ENCODE measurements around the gene CRYM. TPM values are rescaled to one million over a fixed set of nuclear protein-coding genes. Genes with fewer than 3 reads are reported as not detected.

The CRYM gene
- total and polyA plus RNA-seq, 10 of the 15 experiments (the other 5 are each of a cell fraction or from before 2014, with no cell fraction given) = 0.30 to 6.1 (median 3.9) TPM

- no peak for TF ChIP-seq ZNF217 (IDR thresholded peaks at IDR 0.05)
- TF ChIP-seq RUNX3 (IDR thresholded peaks at IDR 0.05; ENCODE audit: low read length) = no peak
- TF ChIP-seq SUPT20H (IDR thresholded peaks at IDR 0.05; ENCODE audit: borderline replicate concordance, control insufficient read depth, low read depth, low read length) = no peak
- TF ChIP-seq PBX3 (IDR thresholded peaks at IDR 0.05; ENCODE audit: insufficient replicate concordance, low read depth, low read length) = no peak
- TF ChIP-seq ATF7 (IDR thresholded peaks at IDR 0.05; ENCODE audit: low read depth) = no peak
- no peak for TF ChIP-seq BHLHE40 (IDR thresholded peaks at IDR 0.05; ENCODE audit: borderline replicate concordance in 1 of 2, low read depth in 2 of 2, low read length in 1 of 2)
Observed at GRCh38 chr16:21219551-21219950, 58.5 kb downstream of the CRYM start (continued).

GRCh38 chr16:21218153-21218552 lies 59.9 kb downstream of the CRYM start:
- Histone ChIP-seq H3K36me3 (ENCODE audit: control insufficient read depth in 2 of 2, insufficient read depth in 2 of 2, low read length in 1 of 2) (no peaks in the 10 kb centered on the region), H4K20me1 (ENCODE audit: control insufficient read depth, insufficient read depth) (no peaks in the 10 kb centered on the region), H3K27ac (ENCODE audit: control insufficient read depth, insufficient read depth) (no peak overlapping the region), H3K4me2 (ENCODE audit: control insufficient read depth, insufficient read depth) (no peak overlapping the region), H3K27me3 (replicated peaks in 1 of 2; ENCODE audit: control insufficient read depth in 2 of 2, insufficient read depth in 2 of 2, low read length in 1 of 2) (no peaks in the 10 kb centered on the region; a peak in 1 of 4 replicates), H3K4me3 (no peak overlapping the region), H3K79me2 (ENCODE audit: control insufficient read depth, insufficient read depth, low read length) (no peaks in the 10 kb centered on the region), H3K9ac (ENCODE audit: control insufficient read depth, insufficient read depth, low read length) (no peak overlapping the region), H3K4me1 (ENCODE audit: control insufficient read depth, insufficient read depth, low read length) (no peaks in the 10 kb centered on the region), H3K9me3 (replicated peaks; ENCODE audit: control insufficient read depth, insufficient read depth, low read length) (no peaks in the 10 kb centered on the region; the same call in 2 of the 3 replicates), H2AFZ (ENCODE audit: control insufficient read depth, low read depth, low read length) (no peak overlapping the region)
- in situ Hi-C loops (cut with MboI) = no loop called here
- ChIA-PET SMC1A (ENCODE audit: uncharacterized antibody, unreplicated experiment) (no interaction called here), RAD21 (ENCODE audit: unreplicated experiment) (no interaction called here), CTCF (no interaction called here), POLR2A (no interaction called here)
- 50% methylated on average over 7 of the region's 7 CpGs for WGBS (ENCODE audit: insufficient coverage, insufficient replicate concordance, low lambda C conversion rate, missing lambda C conversion rate)
- ATAC-seq = no peak
- intact Hi-C loops (cut with micrococcal nuclease; ENCODE audit: unreplicated experiment) = no loop called here
- TF ChIP-seq ZBTB40 (IDR thresholded peaks at IDR 0.05; ENCODE audit: borderline replicate concordance) (no peak), RAD51 (IDR thresholded peaks at IDR 0.05) (no peak), USF2 (IDR thresholded peaks at IDR 0.05; ENCODE audit: borderline replicate concordance, low read depth, low read length) (no peak), E4F1 (IDR thresholded peaks at IDR 0.05; ENCODE audit: borderline replicate concordance, partially characterized antibody) (peak; percentile 17), ZNF217 (IDR thresholded peaks at IDR 0.05) (no peak)
- no peak for DNase-seq (ENCODE audit: low read depth, low spot score)
- no TSS peak for BruUV-seq (replicated peaks)
- no peak for FAIRE-seq
